Activated T-cell treated with anti-CD3 and anti-CD28 coated beads, Interleukin-2, amount 50 U/mL, for 4 hours (primary cell): ENCODE data around the gene MFSD6. TPM values are rescaled to one million over a fixed set of nuclear protein-coding genes. Genes with fewer than 3 reads are reported as not detected.

ENCODE experiments used
- ATAC-seq, 2 donors: fragments of 200-7000 bp; cut with Tn5 transposase; one replicate each; pipeline ENCODE4 v1.10.0; 2021
- DNase-seq: peaks from one replicate; pipeline ENCODE4 v3.0.0-alpha.2; 2020
- H3K27me3 Mint-ChIP-seq: one replicate; pipeline ENCODE4 v1.8.0; 2021; ENCODE audit warnings: low read depth, mixed read lengths
- H3K36me3 Mint-ChIP-seq: one replicate; pipeline ENCODE4 v1.8.0; 2022; ENCODE audit warnings: mixed read lengths; ENCODE audit not compliant: insufficient read depth
- H3K4me1 Mint-ChIP-seq: one replicate; pipeline ENCODE4 v1.8.0; 2021; ENCODE audit warnings: low read depth, mixed read lengths
- H3K4me3 Mint-ChIP-seq: one replicate; pipeline ENCODE4 v1.8.0; 2021; ENCODE audit warnings: mild to moderate bottlenecking, moderate library complexity, mixed read lengths
- H3K9me3 Mint-ChIP-seq: one replicate; pipeline ENCODE4 v1.8.0; 2021; ENCODE audit warnings: mixed read lengths
- total RNA-seq, 3 donors: library from RNA; stranded (reverse); gene quantifications; one replicate each; pipeline ENCODE4 v1.2.1, GENCODE V29; 2021

Gene MFSD6
- total RNA-seq, 3 donors from 2014 or later = 38.2 to 42.1 (median 41.0) TPM

DNA sequence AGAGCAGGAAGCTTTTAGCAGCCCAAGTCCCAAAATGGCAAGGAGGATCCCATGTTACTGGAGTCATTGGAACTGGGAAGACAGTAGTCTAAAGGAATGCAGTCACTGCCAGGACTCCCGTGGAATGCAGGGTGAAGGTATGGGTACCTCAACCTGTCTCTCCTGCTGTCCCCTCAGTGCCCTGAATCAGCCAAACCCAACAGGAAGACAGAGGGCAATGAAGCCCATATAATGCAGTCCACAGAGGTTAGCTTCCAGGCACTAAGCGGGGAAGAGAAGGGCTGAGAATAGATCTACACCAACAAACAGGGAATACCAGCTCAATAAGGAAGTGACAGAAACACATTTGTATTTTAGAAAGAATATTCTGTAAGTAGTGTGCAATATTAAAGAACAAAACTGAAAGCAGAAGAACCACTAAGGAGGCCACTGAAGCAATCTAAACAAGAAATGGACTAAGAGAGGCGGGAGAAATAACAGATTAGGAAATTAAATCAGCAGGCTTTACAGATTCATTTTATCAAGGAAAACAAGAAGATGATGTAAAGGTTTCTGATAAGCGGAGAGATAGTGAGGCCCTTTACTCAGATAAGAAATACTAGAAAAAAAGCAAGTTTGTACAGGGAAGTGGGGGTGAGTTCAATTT lies 118.1 kb downstream of the MFSD6 start:
- Mint-ChIP-seq H3K4me1 (peaks cover 58% of the 10 kb centered on the region), H3K4me3 (no peak overlapping the region), H3K9me3 (no peaks in the 10 kb centered on the region), H3K36me3 (peaks cover 13% of the 10 kb centered on the region), H3K27me3 (no peaks in the 10 kb centered on the region)
- no peak for ATAC-seq
- DNase-seq = no peak

DNA sequence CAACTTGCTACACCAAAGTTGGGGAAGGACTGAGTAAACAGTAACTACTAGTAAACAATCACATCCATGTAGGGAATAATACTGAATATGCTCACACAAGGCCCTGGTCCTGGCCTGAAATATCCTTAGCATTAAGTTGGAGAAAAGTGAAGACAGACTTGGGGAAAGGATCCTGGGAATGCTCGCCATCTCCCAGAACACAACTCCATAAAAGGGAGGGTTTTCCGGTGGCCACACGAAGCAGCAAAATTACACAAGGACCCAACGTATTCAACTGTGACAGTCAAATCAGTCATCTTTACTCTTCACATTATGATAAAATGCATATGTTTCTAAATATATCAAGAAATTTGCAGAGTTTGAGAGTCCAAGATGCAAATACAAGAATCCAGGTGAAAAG lies 119.1 kb downstream of the MFSD6 start:
- no peaks in the 10 kb centered on the region for H3K9me3 Mint-ChIP-seq
- DNase-seq (no peak), ATAC-seq (no peak)
- no peaks in the 10 kb centered on the region for H3K27me3 Mint-ChIP-seq
- peaks cover 60% of the 10 kb centered on the region for H3K4me1 Mint-ChIP-seq
- no peak overlapping the region for H3K4me3 Mint-ChIP-seq
- peaks cover 12% of the 10 kb centered on the region for H3K36me3 Mint-ChIP-seq

DNA sequence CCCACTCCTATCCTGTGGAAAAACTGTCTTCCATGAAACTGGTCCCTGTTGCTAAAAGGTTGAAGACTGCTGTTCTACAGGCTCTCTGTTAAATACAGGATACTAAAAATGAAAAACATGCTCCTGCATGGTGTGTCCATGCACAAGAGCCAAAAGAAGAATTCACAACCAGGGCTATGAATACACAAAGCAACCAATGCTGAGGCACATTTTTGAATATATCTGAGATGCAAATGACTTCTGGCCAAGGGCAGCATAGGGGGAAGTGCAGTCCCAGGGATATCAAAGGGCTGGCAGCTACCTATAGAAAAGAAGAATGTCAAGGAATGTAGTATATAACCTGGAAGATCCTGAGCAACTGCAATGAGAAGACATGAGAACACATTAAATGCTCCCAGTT lies 119.8 kb downstream of the MFSD6 start:
- Mint-ChIP-seq H3K9me3 (no peaks in the 10 kb centered on the region), H3K27me3 (no peaks in the 10 kb centered on the region), H3K4me1 (peaks cover 67% of the 10 kb centered on the region)

DNA sequence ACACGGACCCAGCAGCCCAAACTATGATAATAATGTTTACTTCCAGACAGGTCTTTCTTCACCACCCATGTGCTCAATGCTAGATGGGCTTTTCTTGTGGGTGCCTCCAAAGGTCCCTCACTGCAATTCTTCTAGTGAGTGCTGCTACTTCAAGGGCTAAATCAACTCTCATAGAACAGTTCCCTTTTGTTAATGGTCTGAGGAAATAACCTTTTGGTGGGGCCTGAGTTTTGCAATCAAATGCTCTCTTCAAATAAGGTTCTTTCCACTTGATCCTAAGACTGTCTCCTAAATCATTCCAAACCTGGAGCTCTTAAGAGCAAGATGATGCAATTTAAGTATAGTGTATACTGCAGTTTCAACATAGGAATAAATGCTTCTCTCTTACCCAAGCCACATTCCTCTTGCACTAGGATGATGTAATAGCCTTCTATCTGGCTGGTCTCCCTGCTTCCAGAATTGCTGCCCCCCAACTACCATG lies 120.4 kb downstream of the MFSD6 start:
- Mint-ChIP-seq H3K4me1 (peaks cover 73% of the 10 kb centered on the region), H3K36me3 (peaks cover 6% of the 10 kb centered on the region), H3K9me3 (no peaks in the 10 kb centered on the region), H3K27me3 (no peaks in the 10 kb centered on the region), H3K4me3 (no peak overlapping the region)
- DNase-seq (no peak), ATAC-seq (no peak)

More for the DNA sequence above, 119.8 kb downstream of the MFSD6 start:
- ATAC-seq = no peak
- no peak for DNase-seq
- H3K4me3 Mint-ChIP-seq = no peak overlapping the region
- H3K36me3 Mint-ChIP-seq = peaks cover 8% of the 10 kb centered on the region

DNA sequence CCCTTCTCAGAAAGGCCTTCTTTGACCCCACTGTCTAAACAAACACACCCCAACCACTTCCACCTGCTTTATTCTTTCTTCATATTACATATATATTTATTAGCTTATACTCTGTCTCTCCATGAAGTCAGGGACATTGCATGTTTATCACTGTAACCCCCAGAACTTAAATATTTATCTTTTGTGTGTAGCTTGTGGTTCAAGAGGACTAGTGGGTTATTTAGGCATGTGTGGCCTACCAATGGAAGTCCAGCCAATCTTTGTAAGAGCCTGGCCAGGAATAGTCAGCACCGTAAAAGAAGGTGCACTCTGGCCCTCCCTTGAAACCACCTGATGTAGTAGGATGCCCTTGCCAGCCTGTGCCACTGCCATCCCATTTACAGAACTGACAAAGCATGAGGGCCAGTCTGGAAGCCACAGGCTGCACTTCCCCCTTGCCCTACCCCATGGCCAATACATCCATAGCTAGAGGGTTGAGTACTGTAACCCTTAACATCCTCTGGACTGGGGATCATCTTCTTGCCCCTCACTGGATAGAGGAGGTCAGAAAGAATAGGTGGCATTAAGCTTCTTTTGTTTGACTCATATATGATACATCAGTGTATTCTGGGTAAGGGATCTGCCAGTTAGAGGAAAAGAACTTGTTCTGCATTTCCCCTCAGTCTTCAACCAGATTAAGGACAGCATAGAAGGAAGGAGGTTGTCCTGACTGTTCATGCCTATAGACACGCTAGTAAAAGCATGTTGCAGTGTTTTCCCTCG lies 121.5 kb downstream of the MFSD6 start:
- Mint-ChIP-seq H3K36me3 (no peaks in the 10 kb centered on the region), H3K4me3 (no peak overlapping the region)

GRCh38 chr2:190530248-190530900 lies 122.2 kb downstream of the MFSD6 start:
- ATAC-seq = no peak
- peaks cover 74% of the 10 kb centered on the region for H3K4me1 Mint-ChIP-seq
- no peaks in the 10 kb centered on the region for H3K36me3 Mint-ChIP-seq
- H3K4me3 Mint-ChIP-seq = no peak overlapping the region
- no peaks in the 10 kb centered on the region for H3K9me3 Mint-ChIP-seq
- no peak for DNase-seq
- no peaks in the 10 kb centered on the region for H3K27me3 Mint-ChIP-seq

More for the DNA sequence above, 121.5 kb downstream of the MFSD6 start:
- no peaks in the 10 kb centered on the region for H3K9me3 Mint-ChIP-seq
- no peaks in the 10 kb centered on the region for H3K27me3 Mint-ChIP-seq
- DNase-seq (no peak), ATAC-seq (no peak)
- H3K4me1 Mint-ChIP-seq = peaks cover 77% of the 10 kb centered on the region

GRCh38 chr2:190532581-190532980 lies 124.4 kb downstream of the MFSD6 start:
- H3K9me3 Mint-ChIP-seq = peaks cover 8% of the 10 kb centered on the region
- ATAC-seq = no peak
- peaks cover 73% of the 10 kb centered on the region for H3K4me1 Mint-ChIP-seq
- H3K36me3 Mint-ChIP-seq = peaks cover 9% of the 10 kb centered on the region
- no peak for DNase-seq
- H3K27me3 Mint-ChIP-seq = no peaks in the 10 kb centered on the region
- peak overlapping the region; percentile 95 for H3K4me3 Mint-ChIP-seq

GRCh38 chr2:190533175-190533967 lies 125.2 kb downstream of the MFSD6 start:
- peak overlapping the region; percentile 95 for H3K4me3 Mint-ChIP-seq
- peaks cover 67% of the 10 kb centered on the region for H3K4me1 Mint-ChIP-seq
- DNase-seq (no peak), ATAC-seq (no peak)
- no peaks in the 10 kb centered on the region for H3K27me3 Mint-ChIP-seq
- peaks cover 8% of the 10 kb centered on the region for H3K9me3 Mint-ChIP-seq
- peaks cover 9% of the 10 kb centered on the region for H3K36me3 Mint-ChIP-seq

GRCh38 chr2:190533968-190534309 lies 125.8 kb downstream of the MFSD6 start:
- peak; percentile 25 to 42 for ATAC-seq
- DNase-seq = peak; percentile 44
- H3K36me3 Mint-ChIP-seq = peaks cover 15% of the 10 kb centered on the region
- H3K4me3 Mint-ChIP-seq = peak overlapping the region; percentile 95
- peaks cover 62% of the 10 kb centered on the region for H3K4me1 Mint-ChIP-seq
- H3K27me3 Mint-ChIP-seq = no peaks in the 10 kb centered on the region
- peaks cover 14% of the 10 kb centered on the region for H3K9me3 Mint-ChIP-seq

DNA sequence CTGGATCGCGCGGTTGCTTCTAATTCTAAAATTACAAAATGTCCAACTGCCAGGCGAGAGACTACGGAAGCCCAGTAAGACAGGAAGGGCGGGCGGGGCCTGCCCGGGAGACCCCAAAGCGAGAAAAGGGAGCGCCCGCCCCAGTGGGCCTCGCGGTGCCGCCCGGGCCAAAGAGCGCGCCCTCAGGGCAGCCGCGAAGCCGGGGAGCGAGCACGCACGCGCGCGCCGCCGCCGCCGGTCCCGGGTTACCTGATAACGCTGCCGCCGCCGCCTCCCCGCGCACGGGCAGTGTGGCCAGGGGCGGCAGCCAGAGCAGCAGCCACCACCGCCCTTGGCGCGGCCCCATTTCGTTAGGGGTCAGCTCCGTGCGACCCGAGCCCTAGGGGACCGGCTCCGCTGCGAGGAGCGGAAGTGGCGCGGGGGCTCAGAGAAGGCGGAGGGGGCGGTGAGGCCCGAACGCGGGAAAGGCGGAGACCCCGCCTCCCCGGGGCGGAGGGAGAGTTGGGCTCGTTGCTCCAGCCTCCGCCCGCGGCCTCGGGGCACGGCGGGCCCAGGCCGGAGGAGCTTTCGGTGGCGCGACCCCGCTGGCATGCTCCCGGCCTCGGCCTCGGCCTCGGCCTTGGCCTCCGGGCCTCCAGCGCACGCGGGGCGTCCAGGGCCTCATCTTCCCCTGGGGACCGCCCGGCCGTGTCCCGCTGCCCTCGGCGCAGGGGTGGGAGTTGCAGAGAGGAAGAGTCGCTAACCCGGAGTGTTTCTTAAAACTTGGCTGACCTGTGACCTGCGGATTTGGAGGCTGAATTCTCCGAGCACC lies 126.4 kb downstream of the MFSD6 start, which contains the start of gene NEMP2:
Gene NEMP2 (minus strand): TSS at position 413 of the 811 bp plus-strand sequence. CDS start 67 bp downstream, at position 346.
- Mint-ChIP-seq H3K9me3 (peaks cover 18% of the 10 kb centered on the region), H3K4me1 (peaks cover 58% of the 10 kb centered on the region), H3K36me3 (peaks cover 19% of the 10 kb centered on the region), H3K4me3 (peak within 1 kb of the TSS; percentile 95), H3K27me3 (no peaks in the 10 kb centered on the region)
- DNase-seq (peak; percentile 77), ATAC-seq (peak; percentile 86)

GRCh38 chr2:190535121-190535439 lies 126.9 kb downstream of the MFSD6 start:
- peaks cover 53% of the 10 kb centered on the region for H3K4me1 Mint-ChIP-seq
- H3K36me3 Mint-ChIP-seq = peaks cover 22% of the 10 kb centered on the region

DNA sequence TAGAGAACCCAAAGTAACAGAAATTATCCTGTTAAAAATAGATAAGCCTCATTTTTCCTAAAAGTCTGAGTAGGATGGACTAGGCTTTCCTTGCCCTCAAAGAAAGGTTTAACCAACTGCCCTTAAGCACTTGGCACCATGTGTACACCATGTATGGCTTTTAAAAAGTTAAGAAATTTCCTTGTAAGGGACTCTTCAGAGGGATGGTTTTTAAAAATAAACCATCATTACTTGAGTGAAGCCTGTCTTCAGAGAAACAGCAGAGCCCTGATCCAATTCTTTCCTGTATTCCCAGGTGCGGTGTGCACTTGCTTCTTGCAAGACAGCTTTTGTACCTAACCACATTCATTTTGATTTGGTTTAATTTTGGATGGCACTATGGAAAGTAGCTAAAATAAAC lies 127.4 kb downstream of the MFSD6 start:
- H3K9me3 Mint-ChIP-seq = peaks cover 28% of the 10 kb centered on the region
- ATAC-seq = no peak
- H3K27me3 Mint-ChIP-seq = no peaks in the 10 kb centered on the region
- peaks cover 22% of the 10 kb centered on the region for H3K36me3 Mint-ChIP-seq
- DNase-seq = no peak
- H3K4me1 Mint-ChIP-seq = peaks cover 48% of the 10 kb centered on the region
- H3K4me3 Mint-ChIP-seq = peak overlapping the region; percentile 88

More at GRCh38 chr2:190535121-190535439, 126.9 kb downstream of the MFSD6 start:
- DNase-seq (no peak), ATAC-seq (no peak)
- H3K4me3 Mint-ChIP-seq = peak overlapping the region; percentile 88
- no peaks in the 10 kb centered on the region for H3K27me3 Mint-ChIP-seq
- peaks cover 23% of the 10 kb centered on the region for H3K9me3 Mint-ChIP-seq

GRCh38 chr2:190537765-190538164 lies 129.6 kb downstream of the MFSD6 start:
- ATAC-seq = no peak
- Mint-ChIP-seq H3K9me3 (peaks cover 48% of the 10 kb centered on the region), H3K4me3 (no peak overlapping the region), H3K36me3 (peaks cover 29% of the 10 kb centered on the region), H3K27me3 (no peaks in the 10 kb centered on the region), H3K4me1 (peaks cover 28% of the 10 kb centered on the region)
- DNase-seq = no peak
